Prostate gland (tissue), 2 donors: Measurements from ENCODE around the gene TOR1AIP1.

Source experiments
- POLR2A ChIP-seq: fragments of 450-650 bp; IDR thresholded peaks from one replicate; pipeline ENCODE4 v1.6.1; 2016; ENCODE audit warnings: antibody characterized with exemption, mild to moderate bottlenecking
- TF ChIP-seq, protein P1 (sequence below), 4 experiments: fragments of 200-600 bp in 2 of 4; fragments of 450-650 bp in 2 of 4; sonication (generic) in 2 of 4; IDR thresholded peaks; 1 replicate in 3 of 4; 2 replicates in 1 of 4; pipeline ENCODE4 v1.5.1; 2016 to 2019; ENCODE audit warnings: antibody characterized with exemption in 4 of 4, mild to moderate bottlenecking in 2 of 4, moderate library complexity in 2 of 4

DNA sequence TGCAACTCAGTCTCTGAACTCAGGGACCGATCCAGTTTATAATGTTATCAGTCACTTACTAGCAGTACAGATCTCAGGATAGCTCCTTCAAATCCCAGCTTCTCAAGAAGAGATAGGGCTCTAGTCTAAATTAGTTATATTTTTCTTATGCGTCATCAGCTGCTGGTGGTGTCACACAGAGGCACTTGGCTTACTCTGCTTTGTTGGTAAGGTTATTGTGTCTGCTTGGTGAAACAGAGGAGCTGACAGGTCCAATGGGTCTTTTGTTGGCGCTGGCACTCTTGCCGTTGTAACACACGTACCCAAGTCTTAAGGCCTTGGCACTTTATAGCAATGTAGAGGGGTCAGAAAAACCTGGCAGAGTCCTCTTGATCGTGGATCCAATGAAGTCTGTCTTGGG is 16.7 kb upstream of the TOR1AIP1 start:
- TF ChIP-seq, protein P1, sequence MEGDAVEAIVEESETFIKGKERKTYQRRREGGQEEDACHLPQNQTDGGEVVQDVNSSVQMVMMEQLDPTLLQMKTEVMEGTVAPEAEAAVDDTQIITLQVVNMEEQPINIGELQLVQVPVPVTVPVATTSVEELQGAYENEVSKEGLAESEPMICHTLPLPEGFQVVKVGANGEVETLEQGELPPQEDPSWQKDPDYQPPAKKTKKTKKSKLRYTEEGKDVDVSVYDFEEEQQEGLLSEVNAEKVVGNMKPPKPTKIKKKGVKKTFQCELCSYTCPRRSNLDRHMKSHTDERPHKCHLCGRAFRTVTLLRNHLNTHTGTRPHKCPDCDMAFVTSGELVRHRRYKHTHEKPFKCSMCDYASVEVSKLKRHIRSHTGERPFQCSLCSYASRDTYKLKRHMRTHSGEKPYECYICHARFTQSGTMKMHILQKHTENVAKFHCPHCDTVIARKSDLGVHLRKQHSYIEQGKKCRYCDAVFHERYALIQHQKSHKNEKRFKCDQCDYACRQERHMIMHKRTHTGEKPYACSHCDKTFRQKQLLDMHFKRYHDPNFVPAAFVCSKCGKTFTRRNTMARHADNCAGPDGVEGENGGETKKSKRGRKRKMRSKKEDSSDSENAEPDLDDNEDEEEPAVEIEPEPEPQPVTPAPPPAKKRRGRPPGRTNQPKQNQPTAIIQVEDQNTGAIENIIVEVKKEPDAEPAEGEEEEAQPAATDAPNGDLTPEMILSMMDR (IDR thresholded peaks at IDR 0.05) = no peak
- no peak for TF ChIP-seq POLR2A
